Measurements from ENCODE around the gene PRDM15. TPM values are rescaled to one million over a fixed set of nuclear protein-coding genes. Genes with fewer than 3 reads are reported as not detected.

PRDM15 gene
- polyA plus RNA-seq, 3 donors: 1.4 to 3.0 (median 2.2) TPM

DNA sequence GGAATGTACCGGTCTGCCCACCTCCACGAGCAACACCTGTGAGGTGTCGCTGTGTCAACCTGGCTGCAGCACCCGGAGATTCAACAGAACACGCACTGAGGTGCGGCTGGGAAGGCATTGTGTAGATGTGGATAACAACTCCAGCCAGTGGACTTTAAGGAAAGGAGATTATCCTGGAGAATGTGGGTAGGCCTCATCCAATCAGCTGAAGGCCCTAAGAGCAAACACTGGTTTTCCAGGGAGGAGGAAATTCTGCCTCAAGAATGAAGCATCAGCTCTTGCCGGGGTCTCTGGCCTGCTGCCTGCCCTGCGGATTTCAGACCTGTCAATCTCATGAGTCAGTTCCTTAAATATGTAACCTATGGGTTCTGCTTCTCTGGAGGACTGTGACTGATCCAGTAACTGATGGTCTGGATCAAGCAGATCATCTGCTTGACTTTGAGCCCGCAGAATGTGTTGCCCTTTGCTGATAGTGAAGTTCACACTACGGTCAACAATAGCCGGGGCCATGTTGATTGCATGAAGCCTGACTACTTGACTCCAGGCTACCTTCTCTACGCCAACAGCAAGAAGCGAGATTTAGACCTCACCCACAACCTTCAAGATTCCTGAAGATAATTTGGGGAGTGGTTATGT is 15.9 kb upstream of the PRDM15 start:
- WGBS, 3 donors: 75 to 83% (median 78%) methylated on average over 13 of the region's 13 CpGs
- no peak overlapping the region for H3K27ac ChIP-seq (ENCODE audit: low read depth, low read length)

DNA sequence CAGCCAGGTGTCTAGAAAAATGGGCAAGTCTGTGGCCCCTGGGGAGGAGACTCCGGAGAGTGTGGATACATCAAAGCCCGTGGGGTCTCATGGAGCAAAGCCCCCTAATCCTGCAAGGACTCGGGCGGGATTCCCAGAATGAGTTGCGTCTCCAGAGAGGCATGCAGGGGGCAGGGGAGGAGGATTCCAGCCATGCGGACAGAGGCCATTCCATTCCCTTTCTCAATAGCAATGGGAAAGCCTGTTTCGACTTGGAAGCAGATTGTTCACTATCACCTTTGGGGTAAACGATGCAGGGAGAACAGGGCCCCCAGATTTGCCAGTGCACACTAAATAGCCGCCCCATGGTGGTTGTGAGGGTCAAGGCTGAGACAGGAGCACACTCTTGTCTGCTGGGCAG is 15.4 kb upstream of the PRDM15 start:
- 88 to 94% (median 90%) methylated on average over 9 of the region's 9 CpGs for WGBS, 3 donors
- no peak overlapping the region for H3K27ac ChIP-seq (ENCODE audit: low read depth, low read length)

DNA sequence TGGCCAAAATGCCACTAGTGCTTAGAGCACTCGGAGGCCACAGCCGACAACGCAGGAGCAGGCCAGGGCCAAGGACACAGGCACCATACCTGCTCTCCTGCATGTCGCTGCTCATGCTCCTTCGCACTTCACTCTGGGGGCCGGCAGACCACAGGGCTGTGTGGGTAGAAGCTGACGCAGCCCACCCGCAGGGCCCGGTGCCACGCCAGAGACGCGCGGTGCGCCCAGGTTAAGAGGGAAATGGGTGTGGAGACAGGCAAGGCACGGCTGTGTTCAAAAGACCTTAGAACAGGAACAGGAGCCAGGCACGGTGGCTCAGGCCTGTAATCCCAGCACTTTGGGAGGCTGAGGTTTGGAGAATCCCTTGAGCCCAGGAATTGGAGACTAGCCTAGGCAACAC is 13.6 kb upstream of the PRDM15 start:
- 89 to 94% (median 93%) methylated on average over 16 of the region's 16 CpGs for WGBS, 3 donors

GRCh38 chr21:41891132-41891531 is 12.0 kb upstream of the PRDM15 start:
- no peak overlapping the region for H3K27ac ChIP-seq (ENCODE audit: low read depth, low read length)
- 63 to 90% (median 85%) methylated on average over 5 of the region's 5 CpGs for WGBS, 3 donors

More for the DNA sequence above, 13.6 kb upstream of the PRDM15 start:
- no peak overlapping the region for H3K27ac ChIP-seq (ENCODE audit: low read depth, low read length)

GRCh38 chr21:41890355-41890754 is 11.2 kb upstream of the PRDM15 start:
- 60 to 91% (median 78%) methylated on average over 6 of the region's 6 CpGs for WGBS, 3 donors
- H3K27ac ChIP-seq (ENCODE audit: low read depth, low read length): no peak overlapping the region

DNA sequence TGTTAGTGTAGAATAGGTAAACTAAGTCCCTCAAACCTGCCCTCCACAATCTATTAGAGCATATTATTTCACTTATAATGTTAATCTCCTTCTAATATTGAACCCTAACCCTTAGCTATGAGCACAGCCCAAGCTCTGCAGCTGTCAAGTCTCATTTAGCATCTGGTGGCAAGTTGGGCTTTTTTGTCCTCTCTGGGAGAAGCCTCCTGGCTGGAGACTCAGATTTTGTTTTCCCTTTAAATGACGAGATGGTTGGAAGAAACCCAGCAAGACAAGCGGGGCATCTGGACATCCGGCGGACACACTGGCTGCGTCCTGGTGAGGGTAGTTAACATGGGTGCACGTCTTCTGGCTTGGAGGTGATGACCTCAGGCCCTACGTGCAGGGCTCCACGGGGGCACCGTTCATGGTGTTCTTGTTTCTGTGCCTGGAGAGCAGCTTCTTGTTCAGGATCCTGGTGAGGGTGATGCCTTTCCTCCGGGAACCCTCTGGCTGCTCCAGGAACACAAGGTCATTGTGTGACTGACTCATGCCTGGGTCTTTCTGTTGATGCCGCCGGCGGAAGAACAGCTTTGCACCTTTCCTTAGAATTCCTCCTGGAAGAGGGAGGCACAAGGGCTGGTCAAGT is 9.7 kb upstream of the PRDM15 start:
- no peak overlapping the region for H3K27ac ChIP-seq (ENCODE audit: low read depth, low read length)
- WGBS, 3 donors: 79 to 85% (median 80%) methylated on average over 13 of the region's 13 CpGs

DNA sequence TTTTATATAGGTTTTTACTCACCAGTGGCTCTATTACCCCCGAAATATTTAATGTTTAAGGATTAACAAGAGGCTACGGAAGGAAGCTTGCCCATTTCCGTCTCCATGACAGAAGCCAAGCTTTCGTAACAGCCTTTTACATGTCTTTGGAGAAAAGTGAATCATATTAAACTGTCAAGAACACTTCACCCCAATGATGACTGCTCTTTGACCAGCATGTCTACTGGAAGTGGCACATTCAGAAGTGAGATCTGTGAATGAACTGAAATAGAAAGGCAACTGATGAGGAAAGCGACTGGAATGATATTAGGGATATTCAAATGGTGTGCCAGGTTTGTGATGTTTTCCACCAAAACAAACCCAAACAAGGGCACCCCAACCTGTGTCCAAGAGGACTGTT is 8.5 kb upstream of the PRDM15 start:
- no peak overlapping the region for H3K27ac ChIP-seq (ENCODE audit: low read depth, low read length)
- WGBS, 3 donors: 72 to 93% (median 76%) methylated on average over 5 of the region's 5 CpGs

DNA sequence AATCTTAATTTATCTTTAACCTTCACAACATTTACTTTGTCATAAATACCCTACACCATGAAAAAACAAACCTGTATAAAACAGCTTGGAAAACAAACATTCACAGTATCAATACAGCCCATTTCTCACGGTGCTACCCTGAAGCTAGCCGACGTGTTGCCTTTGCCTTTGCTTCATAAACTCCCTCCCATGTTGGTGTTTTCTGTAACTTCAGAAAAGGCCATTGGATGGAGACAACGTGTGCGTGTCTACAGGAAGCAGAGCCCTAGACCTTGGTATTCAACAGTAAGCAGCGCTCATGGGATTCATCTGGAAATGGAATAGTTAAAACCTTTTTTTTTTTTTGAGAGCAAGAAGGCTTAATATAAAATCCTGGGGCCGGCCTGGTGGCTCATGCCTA is 7.2 kb upstream of the PRDM15 start:
- no peak overlapping the region for H3K27ac ChIP-seq (ENCODE audit: low read depth, low read length)
- 46 to 86% (median 78%) methylated on average over 7 of the region's 7 CpGs for WGBS, 3 donors

GRCh38 chr21:41885341-41886024 is 6.3 kb upstream of the PRDM15 start:
- 40 to 47% (median 42%) methylated on average over 22 of the region's 22 CpGs for WGBS, 3 donors

DNA sequence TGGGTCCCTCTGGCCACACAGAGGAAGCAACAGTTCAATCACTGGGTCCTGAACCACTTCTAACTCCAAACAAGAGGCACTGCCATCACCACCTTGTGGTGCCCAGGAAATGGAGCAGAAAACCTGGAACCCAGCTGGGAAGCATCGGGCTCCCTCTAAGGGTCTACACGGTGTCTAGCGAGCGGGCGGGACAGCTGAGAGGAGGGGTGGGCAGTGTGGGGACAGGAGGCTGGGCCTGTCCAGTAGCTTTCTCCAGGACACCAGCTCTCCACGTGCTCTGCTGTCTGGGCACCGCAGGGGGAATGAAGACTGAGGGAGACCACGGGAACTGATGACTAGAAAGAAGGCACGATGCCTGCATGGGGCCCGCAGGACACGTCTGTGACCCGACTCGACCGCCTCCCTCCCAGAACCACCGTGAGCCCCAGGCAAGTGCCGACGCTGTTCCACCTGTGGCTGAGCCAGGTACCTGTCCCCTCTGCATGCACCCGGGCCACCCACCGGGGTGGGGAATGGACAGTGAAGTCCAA is 5.4 kb upstream of the PRDM15 start:
- H3K27ac ChIP-seq (ENCODE audit: low read depth, low read length): no peak overlapping the region
- 91 to 92% (median 91%) methylated on average over 19 of the region's 19 CpGs for WGBS, 3 donors

More at GRCh38 chr21:41885341-41886024, 6.3 kb upstream of the PRDM15 start:
- no peak overlapping the region for H3K27ac ChIP-seq (ENCODE audit: low read depth, low read length)

GRCh38 chr21:41883582-41883981 is 4.4 kb upstream of the PRDM15 start:
- WGBS, 3 donors: 89 to 93% (median 92%) methylated on average over 5 of the region's 5 CpGs

GRCh38 chr21:41881051-41881450 is 1.9 kb upstream of the PRDM15 start:
- H3K27ac ChIP-seq (ENCODE audit: low read depth, low read length): no peak overlapping the region
- WGBS, 3 donors: 82 to 93% (median 84%) methylated on average over 6 of the region's 6 CpGs

More at GRCh38 chr21:41883582-41883981, 4.4 kb upstream of the PRDM15 start:
- H3K27ac ChIP-seq (ENCODE audit: low read depth, low read length): no peak overlapping the region

GRCh38 chr21:41880153-41880552 is 1.0 kb upstream of the PRDM15 start:
- no peak overlapping the region for H3K27ac ChIP-seq (ENCODE audit: low read depth, low read length)
- WGBS, 3 donors: 85 to 89% (median 89%) methylated on average over 9 of the region's 9 CpGs

- WGBS, 3 donors: 0 to 1% (median 1%) methylated on average over 32 to 64 of the region's 65 CpGs
- H3K27ac ChIP-seq (ENCODE audit: low read depth, low read length): peak overlapping the region; percentile 48
Observed at GRCh38 chr21:41878831-41879189, 334 bp downstream of the PRDM15 start.

DNA sequence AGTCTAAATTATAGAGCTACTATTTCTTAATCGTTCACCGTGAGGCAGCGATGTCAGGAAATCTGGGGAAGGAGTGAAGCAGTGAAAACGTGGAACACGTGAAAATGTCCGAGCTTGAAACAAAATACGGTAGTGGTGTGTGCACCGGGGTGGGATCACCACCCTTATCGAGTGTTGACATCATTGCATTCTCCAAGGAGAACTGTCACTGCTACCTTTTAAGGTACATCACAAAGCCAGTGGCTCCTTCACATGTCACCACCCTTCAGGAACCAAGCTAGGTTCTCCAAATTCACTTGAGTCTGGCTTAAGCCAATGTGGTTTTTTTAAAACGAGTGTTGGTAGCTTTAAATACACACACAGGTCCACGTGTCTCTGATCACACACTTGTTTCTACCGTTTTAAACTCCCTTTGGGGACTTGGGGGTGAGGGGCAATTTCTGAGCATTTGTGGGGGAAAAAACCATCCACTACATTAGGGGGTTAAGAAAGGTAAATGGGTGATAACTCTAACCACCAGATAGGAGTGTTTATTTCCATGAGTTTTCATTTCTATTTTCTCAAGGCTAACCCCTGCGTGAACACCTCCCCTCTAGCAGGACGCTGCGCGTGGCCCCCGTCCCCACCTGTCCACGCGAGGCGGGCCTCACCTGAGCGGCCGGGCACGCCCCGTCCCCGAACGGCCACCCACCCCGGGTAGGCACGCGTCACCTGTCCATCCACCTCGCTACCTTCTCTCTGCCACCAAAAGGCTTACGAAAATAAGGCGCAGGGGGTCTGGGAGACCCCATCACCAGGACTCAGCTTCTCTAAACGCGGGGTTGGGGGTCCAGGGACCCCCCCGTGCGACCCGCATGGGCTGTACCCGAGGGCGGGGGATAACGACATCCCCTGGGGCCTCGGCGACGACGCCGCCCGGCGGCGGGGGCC is 978 bp downstream of the PRDM15 start:
- WGBS, 3 donors: 0 to 1% (median 1%) methylated on average over 43 to 48 of the region's 48 CpGs
- no peak overlapping the region for H3K27ac ChIP-seq (ENCODE audit: low read depth, low read length)

DNA sequence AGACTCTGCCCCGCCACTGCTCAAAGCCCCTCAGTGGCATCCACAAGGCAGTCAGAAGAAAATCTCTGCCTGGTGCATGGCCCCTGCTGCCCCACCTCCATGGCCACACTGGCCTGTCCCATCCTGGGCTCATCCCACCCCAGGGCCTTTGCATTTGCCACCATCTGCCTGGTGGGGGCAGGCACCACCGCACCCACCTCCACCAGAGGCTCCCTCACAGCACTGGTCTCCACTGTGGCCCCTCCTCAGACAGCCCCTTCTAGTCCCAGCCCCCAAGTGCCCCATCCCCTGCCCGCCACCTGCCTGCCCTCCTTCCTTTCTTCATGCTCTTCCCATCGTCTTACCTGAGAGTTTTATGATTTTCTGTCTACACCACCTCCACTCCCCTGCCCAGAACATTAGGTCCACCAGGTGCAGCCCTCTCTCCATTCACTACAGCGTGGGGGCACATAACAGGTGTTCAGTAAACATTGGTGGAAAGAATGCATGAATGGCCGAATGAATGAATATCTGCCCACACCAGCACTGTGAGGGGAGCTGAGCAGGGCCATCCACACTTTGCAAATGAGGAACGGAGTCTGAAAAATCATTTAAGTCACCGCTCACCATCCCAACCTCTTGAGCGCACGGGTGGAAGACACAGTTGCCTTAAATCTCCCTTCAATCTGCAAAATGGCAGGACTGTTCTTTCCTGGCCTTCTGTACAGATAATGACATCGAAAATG is 2.1 kb downstream of the PRDM15 start:
- no peak overlapping the region for H3K27ac ChIP-seq (ENCODE audit: low read depth, low read length)
- WGBS, 3 donors: 91 to 92% (median 92%) methylated on average over 11 of the region's 11 CpGs

- no peak overlapping the region for H3K27ac ChIP-seq (ENCODE audit: low read depth, low read length)
- WGBS, 3 donors: 92 to 95% (median 94%) methylated on average over 8 of the region's 8 CpGs
Observed at GRCh38 chr21:41876396-41876795, 2.7 kb downstream of the PRDM15 start.

DNA sequence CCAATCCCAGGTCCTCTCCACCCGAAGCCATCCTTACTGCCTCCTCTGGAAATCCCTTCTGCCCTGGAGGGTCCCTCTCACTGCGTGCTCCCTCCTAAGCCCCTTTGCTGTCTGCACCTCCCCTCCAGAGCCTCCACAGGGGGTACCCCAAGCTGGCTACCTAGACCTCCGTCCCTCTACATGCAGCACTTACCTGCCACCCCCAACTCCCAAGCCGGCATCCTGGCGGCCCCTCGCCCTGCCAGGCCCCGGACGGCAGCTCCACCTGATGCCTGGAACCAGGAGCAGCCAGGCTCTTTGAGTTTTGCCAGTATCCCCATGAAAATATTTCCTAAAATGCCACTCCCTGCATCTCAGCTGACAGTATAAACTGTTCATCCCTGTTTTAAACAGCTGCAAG is 4.1 kb downstream of the PRDM15 start:
- no peak overlapping the region for H3K27ac ChIP-seq (ENCODE audit: low read depth, low read length)
- WGBS, 3 donors: 94 to 98% (median 96%) methylated on average over 8 of the region's 8 CpGs

Data from adipose tissue (tissue), 3 donors.